GM19468 (cell line): ENCODE results near the gene PFKFB2.

ENCODE experiments used
- ATAC-seq: cut with Tn5 transposase; IDR thresholded peaks from one replicate; pipeline ENCODE4 v1.9.1; 2021; ENCODE audit warnings: mild to moderate bottlenecking, moderate library complexity, moderate number of reproducible peaks; ENCODE audit not compliant: unreplicated experiment; ENCODE audit errors: extremely low read depth

PFKFB2 gene

GRCh38 chr1:207021139-207021861 is 31.8 kb upstream of the PFKFB2 start:
- no peak for ATAC-seq

DNA sequence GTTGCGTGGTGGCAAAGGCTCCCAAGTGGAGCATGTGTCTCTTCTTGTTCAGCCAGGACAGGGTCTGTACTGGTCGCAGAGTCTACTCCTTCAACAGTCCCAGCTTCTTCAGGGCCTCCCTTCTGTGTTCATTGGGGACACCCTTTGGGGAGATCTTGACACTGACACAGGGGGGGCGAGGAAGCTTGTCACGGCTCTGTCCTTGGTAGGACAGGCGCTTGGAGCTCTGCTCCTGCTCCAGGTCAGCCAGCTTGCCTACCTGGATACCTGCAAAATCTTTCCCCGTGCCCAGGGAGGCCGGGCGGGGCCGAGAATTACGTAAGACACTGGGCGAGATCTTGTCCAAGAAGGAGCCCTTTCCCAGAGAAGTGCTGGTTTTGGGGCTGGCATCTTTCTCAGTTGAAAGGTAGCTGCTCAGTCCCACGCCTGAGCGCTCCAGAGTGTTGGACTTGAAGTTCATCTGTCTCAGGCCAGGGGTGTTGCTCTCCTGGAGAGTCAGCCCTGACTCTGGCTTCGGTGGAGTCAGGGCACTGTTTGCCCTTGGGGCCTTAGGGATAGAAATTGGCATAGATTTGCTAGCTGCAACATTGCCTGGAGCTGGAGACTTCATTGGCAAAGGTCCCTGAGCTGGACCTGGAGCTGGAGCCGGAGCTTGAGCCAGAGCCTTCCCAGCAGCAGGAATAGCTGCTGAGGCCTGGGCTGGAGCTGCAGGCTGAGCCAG is 31.0 kb upstream of the PFKFB2 start:
- ATAC-seq, result no peak

GRCh38 chr1:207022996-207023679 is 29.9 kb upstream of the PFKFB2 start:
- ATAC-seq, result no peak

DNA sequence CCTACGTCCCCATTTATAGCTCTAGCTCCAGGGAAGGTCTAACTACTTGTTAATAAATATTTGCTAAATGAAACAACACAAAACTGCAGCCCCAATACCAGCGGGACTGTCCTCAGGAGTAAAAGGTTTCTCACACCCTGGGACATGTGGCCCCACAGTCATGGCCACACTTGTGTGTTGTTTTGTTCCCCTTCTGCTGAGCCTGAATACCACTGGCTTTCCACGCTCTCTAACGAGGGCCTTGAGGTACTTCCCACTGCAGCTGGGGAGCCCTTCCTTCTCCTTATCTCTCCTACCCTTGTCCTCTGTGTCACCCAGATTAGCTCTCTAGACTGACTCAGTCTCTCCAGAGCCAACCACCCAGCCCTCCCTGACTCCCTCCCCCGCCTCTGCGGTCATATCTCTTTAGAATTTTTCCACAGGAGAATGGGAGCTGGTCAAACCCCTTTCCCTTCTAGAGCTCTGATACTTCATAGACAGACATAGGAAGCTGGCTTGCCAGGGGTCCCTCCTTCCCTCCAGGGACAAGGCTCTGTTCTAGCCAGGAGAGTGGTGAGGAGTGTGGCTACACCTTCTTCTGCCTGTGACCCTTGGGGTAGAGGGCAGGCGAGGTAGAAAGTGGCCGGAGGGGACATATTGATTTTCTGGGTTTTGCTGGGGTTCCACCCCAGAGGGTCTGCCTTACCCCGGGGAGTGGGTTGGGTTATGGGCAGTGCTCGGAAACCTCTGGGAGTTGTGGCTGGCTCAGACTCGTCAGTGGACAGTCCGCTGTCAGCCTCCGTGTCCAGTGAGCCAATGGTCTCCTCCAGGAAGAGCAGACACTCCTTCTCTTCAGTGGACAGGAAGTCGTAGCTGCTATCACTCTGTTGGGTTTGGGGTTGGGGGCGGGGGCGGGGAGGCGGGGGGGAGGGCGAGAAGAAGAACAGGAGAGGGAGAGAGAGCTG is 28.6 kb upstream of the PFKFB2 start:
- no peak for ATAC-seq

DNA sequence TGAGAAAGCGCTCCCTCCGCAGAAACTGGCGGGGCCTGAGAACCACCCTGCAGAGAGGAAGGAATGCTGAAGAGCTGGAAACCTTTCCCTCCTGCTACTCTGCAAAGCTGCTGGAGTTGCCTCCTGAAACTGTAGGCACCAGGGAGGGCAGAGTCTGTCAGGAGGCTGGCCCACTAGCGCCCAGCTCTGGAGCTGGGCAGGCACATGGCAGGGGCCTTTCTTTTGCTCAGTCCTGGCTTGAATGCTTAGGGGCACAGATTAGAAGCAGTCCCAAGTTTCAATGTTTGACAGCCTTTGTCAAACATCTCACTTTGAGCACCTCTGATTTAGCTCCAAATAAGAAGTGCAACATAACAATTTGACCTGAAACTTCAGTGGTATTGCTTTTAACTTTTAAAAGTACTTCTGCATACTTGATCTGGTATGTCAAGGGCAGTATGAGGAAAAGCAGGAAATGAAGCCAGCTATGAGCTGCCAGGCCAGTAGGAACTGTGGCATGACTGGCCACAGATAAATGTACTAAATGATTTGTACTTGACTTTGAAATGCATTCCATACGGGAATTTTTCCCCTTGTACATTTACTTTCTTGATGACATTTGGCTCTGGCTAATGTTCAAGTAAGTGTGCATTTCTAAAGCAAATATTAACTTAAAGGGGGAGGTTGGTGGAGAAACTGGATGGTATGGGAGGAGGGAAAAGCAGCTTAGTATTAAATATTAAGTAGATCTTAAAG is 27.8 kb upstream of the PFKFB2 start:
- no peak for ATAC-seq

DNA sequence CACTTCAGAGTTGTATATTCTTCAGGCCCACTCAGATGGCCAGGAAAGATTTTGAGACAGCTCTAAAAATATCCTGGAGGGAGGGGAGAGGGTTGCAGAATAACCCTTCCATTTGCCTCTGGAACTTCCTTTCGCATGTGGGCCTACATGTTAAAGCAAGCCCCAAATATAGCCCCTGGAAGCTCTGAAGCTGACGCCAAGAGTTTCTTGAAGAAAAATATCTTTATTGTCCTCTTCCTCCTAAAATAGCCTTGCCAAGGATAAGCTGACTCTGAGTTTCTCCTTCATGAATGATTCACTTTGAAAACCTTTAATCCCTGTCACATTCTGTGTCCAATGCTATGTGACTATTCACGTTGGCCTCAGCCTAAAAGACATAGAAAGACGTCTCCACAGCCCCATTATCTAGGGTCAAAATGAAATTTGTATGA is 27.0 kb upstream of the PFKFB2 start:
- ATAC-seq, result no peak

GRCh38 chr1:207027206-207027777 is 25.8 kb upstream of the PFKFB2 start:
- ATAC-seq, result no peak

- ATAC-seq, result no peak
Observed at GRCh38 chr1:207027921-207028320, 25.2 kb upstream of the PFKFB2 start.

GRCh38 chr1:207028884-207029650 is 24.0 kb upstream of the PFKFB2 start:
- ATAC-seq, result no peak

DNA sequence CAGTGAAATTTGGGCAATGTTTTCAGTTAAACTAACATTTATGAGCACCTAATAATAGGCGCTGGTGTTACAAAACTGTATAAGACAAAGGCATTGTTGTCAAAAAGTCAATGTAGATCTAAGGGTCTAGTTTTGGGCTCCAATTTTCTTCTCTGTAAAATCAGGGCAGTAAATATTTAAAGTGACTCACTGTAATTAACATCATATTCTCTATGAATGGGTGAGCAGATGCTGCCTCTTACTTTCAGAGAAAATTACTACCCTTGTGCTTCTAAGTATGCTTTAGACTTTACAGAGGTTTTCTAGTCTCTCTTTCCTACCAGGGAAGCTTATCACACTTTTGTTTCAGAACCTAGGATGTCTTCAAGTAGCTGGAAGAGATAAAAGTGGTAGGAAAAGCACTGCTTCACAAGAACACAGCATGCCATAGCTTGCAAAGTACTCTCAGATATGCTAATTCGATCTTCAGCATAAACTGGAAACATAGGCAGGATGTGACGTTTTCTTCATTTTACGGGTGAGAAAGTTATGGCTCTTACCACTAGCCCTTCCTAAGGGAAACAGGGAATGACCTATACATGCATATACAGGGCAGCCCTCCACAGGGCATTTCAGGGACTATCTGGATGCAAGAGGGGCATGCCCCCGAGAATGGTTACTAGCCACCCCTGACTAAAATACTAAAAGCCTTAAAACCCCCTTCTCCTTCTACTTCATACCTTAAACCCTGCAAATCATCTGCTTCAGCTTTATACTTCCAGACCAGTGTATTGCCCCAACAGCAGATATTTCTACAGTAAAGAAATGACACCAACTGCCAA is 23.2 kb upstream of the PFKFB2 start:
- ATAC-seq, result no peak

GRCh38 chr1:207030522-207031009 is 22.5 kb upstream of the PFKFB2 start:
- no peak for ATAC-seq

GRCh38 chr1:207031016-207031415 is 22.1 kb upstream of the PFKFB2 start:
- no peak for ATAC-seq

GRCh38 chr1:207031632-207032264 is 21.3 kb upstream of the PFKFB2 start:
- no peak for ATAC-seq

DNA sequence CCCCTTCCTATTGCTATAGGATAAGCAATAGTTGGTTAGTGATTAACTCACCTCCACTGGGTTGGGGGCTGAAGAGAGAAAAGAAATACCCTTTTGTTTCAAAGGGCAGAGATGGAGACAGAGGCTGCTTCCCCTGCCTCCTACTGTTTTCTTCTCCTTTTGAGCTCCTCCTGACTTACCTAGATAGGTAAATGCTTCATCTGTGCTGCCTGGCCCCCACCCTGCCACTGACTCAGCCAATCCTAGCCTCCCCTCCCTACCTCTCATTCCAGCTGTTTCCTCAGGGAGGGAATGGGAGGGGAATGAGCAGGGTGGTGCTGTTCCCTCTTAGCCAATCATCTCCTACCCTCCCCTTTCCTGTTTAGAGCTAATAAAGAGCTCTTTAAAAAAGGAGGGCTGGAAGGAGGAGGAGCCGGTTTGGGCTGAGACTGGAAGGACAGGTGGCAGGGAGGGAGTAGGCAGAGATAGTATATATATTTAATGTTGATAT is 20.5 kb upstream of the PFKFB2 start, which contains the start of gene C1orf116:
Gene C1orf116, minus strand, starts transcription at position 229 of the 490 bp plus-strand sequence. CDS start 5,158 bp downstream, outside the sequence.
- ATAC-seq, result no peak

GRCh38 chr1:207033302-207033701 is 19.8 kb upstream of the PFKFB2 start:
- no peak for ATAC-seq

DNA sequence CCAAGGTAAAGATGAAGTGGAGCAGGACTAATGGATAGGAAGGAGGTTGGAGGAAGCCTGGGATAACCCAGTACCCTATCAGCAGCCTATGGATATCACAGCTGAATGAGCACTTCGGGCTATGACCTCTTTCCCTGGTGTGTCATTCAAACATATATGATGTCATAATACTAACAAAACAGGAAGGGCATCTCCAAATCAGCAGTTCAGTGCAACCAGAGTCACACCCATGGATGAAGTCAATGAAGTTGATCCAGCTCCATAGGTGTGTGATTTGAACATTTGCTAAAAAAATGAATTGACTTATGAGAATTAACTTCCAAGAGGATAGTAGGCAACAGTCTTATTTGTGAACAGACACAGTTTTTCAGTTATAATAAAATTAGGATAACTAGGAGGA is 18.9 kb upstream of the PFKFB2 start:
- ATAC-seq, result no peak

- no peak for ATAC-seq
Observed at GRCh38 chr1:207034998-207035397, 18.1 kb upstream of the PFKFB2 start.
